NOMO-1 treated with dmso at 0.1 percent for 144 hours (cell line): ENCODE measurements around the gene CFAP157.

Experiments used
- DNase-seq: peaks from one replicate; lab custom pipeline; 2025; ENCODE audit not compliant: unreplicated experiment; lab: John Stamatoyannopoulos, UW

CFAP157 gene

DNA sequence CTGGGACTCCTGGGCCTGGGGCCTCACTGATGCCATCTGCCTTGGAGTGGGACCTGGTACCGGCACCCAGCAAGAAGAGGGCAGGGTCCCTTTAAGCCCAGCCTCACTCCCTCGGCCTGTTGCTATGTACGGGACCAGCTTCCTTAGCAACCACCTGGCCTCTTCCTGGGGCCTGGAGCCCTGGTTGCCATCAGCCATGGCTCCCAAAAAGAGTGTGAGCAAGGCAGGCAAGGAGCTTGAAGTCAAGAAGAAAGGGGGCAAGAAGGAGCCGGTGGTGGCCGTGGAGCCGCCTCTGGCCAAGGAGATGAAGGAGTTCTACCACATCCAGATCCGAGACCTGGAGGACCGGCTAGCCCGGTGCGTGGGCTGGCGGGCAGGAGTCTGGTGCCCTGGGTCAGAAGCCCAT is at the start of gene CFAP157:
Gene CFAP157 (plus strand): TSS at position 153 of the 406 bp plus-strand sequence. CDS start 44 bp downstream, at position 197.
- DNase-seq, result no peak

DNA sequence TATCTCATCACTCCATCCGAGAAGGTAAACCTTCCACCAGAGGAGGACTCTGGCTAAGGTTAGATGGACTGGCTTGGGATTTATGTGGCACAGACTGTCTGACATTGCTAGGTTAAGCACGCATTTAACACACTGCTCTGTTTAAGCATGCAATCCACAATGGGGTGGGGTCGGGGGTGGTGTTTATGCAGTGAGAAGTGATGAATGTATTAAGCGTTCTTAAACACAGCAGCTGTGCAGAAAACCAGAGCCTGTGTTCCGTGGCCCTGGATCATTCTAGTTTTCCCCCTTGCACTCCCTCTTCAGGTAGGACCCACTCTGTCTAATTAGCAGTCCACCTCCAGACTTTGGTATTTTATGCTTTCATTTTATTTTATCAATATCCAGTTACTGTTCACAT is 48.4 kb upstream of the CFAP157 start:
- no peak for DNase-seq

DNA sequence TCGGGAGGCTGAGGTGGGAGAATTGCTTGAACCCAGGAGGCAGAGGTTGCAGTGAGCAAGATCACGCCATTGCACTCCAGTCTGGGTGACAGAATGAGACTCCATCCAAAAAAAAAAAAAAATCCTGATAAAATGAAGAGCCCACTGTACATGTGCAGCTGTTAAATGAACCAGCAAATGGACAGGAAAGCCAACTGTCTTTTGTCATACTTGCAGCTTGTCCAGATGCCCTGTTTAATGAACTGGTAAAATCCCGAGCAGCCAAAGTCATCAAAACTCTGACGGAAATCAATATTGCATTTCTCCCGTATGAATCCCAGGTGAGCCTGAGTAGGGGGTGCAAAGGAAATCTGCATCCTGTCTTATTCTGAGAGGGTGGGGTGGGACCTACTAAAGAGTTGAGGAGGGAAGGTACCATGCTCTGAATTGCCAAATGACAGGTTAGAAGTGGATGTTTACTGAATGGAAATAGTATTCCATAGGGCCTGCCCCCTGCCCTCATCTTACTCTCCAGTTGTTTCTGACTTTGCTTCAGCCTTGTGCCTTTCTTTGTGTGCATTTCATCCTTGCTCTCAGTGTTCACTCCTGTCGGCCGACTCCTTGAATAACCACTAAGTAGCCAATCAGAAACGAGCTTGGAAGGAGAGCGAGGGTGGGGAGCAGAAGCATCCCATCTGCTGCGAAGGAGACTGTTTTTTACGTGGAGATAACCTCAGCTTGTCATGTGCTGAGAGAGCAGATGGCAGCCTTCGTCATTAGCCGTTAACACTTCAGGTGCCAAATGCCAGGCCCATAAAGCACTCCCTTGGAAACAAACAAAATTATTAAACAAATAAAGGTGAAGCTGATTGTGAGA is 45.7 kb upstream of the CFAP157 start:
- DNase-seq, result no peak

DNA sequence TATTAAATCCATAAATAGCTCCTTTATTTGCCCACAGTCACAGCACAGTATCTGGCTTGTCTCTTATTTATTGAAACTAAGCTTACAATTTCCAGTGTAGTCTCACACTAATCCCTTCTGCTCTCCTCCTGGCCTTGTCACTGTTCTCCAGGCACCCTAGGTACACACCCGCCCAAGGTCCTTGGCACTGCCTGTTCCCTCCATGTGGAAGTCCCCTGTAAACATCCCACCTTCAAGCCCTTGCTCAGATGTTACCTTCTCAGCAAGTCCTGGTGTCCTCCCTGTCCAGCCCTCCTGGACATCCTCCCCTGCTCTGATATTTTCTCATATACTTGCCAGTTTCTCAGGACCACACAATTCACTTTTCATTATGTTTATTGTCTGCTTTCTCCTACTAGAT is 44.2 kb upstream of the CFAP157 start:
- DNase-seq, result no peak

DNA sequence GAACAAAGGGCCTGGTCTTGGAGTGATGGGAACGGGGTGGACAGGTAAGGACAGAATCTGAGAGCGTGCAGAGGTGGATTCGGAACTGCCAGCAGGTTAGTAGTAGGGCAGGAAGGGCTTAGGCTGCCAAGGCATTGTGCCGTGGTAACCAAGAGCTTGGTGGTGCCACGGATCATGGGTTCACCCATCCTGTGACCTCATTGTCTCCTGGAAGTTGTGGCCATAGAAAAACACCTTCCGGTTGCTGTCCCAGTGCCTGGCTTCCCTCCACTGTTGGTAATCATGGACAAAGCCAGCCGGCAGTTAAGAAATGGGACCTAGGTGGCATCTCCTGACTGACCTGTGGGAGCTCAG is 42.5 kb upstream of the CFAP157 start:
- DNase-seq, result no peak

DNA sequence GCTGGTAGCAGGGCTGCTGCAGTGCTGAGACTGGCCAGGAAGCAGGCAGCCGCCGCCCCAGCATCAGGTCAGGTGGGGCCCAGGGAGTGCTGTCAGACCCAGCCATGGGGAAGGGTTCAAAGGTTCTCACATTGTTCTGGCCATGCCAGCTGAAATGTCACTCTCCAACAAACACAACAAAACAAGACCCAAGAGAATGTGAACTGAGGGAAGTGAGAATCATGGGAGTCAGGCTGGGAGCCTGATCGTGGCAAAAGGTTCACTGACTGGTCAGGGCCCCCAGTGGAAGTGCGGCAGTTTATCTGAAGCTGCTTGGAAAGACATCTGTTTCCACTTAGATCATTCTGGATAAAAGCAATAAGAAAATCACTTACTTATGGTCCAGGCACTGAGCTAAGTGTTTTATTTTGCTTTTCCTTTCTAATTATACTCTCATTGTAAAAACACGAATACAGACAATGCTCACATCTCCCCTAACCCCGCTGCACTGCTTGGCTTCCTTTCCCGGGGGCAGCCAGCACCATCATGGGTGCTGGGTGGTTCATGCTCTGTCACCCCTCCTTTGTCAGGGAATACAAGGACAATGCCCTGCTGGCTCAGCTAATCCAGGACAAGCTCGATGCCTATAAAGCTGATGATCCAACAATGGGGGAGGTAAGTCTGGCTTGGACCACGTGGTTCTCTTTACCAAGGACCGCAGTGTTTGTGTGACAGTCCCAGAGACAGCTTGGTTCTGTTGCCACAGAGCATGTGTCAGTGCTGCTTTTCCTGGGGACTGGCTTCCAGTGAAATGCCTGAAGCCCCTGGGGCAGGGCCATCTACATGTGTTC is 41.9 kb upstream of the CFAP157 start:
- no peak for DNase-seq

DNA sequence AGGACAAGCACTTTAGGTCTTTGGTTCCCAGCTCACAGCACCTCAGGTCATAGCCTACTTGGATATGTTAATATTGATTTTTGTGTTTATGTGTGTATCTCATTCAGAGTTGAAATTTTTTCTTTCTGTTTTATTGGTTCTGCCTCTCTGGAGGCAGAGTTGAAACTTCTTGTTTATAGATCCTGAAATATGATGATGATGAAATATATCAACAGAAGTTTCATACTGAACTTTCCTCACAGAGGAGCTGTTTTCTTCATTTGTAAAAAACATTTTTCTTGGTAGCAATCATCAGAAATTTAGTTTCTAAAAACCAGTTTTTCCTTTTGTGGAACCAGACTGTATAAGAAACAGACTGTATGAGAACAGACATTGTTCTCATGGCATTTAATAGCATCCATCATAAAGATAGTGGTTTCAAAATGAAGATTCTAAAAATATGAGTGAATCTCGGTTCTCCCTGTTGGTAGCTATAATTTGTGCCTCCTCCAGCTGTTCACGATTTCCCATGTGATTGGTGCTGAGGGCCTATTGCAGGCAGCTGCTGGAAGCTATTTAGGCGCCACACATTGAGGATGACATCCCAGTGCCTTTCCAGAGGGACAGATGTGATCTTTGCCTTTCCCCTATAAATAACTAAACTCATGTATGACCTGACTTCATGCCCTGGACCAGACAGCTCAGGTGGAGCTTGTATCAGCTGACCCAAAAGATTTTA is 39.5 kb upstream of the CFAP157 start:
- no peak for DNase-seq

DNA sequence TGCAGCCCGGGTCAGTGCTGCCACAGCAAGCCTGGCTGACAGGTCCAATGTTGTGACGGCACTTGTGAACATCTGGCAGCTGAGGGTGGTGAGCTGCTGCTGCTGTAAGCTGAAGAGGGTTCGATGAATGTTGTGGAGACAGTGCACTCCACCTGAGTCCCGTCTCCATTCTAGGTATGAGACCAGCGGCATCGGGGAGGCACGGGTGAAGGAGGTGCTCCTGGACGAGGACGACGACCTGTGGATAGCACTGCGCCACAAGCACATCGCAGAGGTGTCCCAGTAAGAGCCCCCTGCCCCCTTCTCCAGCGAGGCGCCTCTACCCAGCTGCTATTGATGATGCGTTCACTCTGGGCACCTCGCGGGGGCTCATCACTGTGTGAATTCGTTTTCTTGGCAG is 38.9 kb upstream of the CFAP157 start:
- no peak for DNase-seq

DNA sequence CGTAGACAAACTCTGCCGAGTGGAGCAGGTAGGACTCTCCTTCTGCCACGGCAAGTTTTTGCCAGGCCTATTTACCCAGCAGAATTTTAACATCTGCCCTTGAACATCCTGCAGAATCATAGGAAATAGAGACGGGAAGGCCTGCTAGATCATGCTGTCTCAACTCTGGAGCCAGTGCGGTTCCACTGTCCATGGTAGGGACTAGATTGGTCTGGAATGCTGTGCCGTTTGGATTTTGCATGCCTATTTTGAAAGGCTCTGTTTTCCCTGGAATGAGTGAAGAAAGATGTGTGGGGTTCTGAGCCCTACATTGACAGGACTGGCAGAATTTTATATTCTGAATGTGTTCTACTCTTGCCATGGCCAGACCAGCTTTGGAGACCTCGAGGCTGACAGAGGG is 33.6 kb upstream of the CFAP157 start:
- DNase-seq, result no peak

DNA sequence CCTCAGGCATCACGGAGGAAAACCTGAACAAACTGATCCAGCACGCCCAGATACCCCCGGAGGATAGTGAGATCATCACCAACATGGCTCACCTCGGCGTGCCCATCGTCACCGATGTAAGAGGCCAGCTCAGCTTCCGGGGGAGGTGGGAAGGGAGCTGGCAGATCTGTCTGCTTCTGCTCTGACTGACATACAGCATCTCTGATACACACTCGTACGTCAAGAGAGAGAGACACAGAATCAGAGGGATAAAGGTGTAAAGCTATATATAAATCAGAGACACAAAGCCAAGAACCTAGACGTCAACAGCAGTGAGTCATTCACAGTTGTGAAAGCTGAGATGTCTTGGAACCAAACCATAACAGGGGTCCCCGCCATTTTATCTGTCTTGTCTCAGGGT is 30.1 kb upstream of the CFAP157 start:
- no peak for DNase-seq

DNA sequence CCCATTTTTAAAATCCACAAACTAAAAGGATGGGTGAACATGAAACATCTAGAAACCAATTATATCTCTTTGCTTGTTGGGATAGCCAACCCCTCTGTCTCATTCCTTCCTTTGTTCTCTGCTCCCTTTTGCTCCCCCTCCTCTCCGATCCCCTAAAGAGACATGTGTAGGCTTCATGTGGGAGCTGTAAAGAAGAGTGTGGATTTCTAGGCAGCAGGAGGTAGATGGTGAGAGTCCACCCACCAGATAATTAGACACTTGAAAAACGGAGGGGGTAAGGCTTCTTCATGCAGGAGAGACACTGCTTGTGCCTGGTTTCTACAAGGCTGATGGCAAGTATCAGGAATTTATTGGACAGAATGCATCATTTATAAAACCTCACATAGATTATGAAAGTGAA is 27.3 kb upstream of the CFAP157 start:
- no peak for DNase-seq

DNA sequence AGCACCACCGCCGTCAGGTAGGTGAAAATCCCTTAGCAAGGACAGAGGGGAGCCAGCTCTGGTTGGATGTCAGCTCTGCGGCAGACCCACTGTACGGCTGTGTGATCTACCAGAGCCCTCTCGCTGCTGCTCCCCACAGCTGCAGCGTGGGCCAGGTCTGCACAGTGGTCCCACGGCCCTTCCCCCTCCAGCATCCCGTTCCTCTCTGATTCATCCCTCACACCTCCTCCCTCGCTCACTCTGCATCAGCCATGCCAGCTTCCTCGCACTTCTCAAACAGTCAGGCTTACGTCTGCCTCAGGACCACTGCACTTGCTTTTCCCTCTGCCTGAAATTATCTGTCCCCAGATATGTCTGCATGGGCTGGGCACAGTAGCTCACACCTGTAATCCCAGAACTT is 26.6 kb upstream of the CFAP157 start:
- no peak for DNase-seq

DNA sequence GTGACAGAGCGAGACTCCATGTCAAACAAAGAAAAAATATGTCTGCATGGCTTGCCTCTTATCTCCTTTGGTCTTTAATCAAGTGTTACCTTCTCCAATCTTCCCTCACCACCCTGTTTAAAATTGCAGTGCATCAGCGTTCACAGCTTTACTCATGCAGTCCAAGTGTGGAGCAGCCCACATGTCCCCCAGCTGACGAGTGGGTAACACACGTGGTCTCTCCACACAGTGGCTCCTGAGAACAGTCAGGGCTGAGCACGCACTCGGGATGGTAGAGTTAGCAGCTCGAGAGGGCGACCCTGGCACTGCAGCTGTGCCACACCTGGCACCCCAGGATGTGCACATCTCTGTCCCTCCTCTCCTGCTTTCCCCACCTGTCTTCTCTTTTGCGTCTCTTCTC is 25.9 kb upstream of the CFAP157 start:
- DNase-seq, result no peak

DNA sequence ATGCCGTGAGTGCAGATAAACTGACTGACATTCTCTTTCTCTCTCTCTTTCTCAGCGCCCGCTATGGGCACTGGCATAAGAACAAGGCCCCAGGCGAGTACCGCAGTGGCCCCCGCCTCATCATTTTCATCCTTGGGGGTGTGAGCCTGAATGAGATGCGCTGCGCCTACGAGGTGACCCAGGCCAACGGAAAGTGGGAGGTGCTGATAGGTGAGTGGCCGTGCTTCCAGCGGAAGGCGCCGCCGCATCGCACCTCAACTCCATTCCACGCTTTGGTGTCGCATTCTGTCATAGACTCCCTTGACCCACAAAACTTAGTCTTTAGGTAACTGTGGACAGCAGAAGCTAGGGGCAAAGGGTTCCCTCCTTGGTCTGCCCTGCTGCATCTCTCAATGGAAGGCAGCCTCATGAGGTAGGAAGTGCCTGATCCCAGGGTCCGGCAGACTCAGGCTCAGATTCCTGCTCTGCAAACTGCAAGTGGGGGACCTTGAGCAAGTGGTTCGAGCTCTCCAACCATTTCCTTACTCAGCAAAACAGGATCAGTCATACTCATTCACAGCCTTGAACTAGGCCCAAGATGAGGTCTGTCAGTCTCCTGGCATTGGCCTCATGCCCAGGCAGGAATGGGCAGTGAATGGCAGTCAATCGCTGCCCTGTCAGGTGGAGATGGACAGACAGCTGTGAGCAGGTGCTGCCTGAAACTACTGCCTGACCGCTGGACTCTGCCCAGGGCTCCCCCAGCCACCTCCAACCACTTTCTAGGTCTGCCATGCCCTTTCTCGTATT is 24.2 kb upstream of the CFAP157 start:
- DNase-seq, result no peak

DNA sequence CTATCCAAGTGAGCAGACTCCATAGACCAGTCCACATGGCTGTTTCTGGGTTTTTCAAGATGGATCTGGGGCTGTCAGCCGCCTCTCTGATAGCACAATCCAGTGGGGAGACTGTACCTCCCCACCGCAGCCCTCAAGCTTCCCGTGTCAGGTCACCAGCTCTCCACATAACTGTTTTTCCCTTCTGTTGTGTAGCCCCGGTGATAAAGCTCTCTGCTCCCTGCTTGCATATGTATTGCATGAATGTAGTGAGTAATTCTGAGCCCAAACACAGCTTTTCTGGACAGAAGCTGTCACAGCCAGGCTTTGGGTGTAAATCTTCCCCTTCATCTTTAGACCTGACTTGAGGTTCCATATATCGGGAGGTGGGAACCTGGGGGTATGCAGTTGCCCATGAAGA is 23.1 kb upstream of the CFAP157 start:
- no peak for DNase-seq

DNA sequence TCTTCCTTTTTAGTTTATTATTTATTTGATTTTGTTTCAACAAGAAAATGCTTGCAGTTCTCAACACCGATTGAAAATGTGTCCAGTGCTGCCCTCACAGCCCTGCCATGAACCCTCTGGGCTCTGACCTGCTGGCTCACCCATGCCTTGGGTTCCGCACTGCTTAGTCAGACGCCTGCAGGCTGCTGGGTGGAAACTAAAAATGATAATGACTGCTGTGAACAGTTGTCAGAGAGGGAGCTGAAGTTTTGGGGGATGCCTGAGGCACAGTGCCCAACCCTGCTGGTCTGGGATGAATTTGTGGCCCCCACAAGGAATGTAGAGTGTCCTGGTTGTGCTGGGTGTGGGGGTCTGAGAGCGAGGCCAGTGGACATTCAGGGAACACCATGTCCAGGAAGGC is 22.2 kb upstream of the CFAP157 start:
- no peak for DNase-seq

DNA sequence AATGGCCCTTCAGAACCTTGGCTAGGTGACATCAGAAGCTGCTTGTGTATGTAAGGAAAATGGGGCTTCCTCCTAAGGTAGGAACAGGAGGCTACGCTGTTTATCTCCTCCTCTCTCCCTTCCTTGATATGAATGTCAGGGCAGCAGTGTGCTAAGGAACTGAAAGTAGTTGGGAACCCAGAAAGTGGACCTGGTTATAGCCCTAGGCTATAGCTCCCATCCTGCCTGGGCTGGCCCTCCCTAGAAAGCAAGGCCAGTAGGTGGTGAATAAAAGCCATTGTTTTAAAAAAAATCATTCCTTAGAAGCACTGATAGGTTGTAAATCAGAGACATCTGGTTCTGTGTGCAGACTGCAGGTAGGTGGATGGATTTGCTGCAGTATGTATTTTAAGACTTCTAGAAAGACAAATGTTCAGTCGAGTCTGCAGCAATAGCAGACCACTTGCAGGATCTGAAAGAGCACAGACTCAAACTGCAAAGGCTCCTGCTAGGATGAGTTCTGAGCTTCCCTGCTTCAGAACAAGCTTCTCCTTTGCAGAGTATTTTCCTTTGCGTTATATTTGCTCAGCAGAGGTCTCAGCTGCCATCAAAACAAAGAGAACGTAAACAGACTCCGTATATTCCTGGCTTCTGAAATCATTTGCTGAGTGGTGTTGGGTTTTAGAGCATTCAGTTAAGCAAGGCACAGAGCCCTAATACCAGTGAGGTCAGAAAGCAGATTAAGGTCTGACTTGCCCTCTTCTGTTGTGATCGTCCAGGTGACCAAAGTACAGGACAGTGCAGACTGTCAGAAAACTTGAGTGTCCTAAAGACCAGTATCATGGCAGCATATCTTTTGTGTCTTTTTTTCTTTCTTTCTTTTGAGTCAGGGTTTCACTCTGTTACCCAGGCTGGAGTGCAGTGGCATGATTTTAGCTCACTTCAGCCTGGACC is 20.1 kb upstream of the CFAP157 start:
- DNase-seq, result no peak

DNA sequence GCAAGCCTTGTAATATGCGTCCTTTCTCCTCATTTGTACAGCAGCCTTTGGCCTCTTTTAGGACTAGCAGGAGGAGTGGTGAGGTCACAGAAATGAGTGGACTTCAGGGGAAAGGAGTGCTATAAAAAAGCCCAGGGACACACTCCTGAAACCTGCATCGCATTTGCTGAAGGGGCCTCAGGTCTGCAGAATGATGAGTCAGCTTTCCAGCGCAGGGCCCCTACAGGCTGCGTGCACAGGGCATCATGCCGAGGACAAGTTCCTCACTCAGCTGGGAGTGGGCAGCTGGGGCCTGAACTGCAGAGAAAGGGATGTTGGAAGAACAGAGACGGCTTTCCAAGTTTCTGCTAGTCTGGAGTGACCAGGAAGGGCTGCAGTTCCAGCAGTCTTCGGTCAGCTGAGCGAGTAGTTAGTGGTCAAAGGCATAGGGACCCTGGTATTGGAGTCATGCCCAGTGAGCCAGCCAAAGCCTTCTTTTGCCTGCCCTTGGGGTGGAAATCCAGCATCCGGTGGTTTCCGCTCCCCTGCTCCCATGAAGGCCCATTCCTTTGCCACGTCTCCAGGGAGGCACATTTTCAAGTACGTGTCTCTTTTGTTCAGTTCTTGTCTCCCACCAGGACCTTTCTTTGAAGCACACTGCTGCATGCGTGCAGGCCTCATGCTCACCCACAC is 17.3 kb upstream of the CFAP157 start:
- DNase-seq, result no peak

DNA sequence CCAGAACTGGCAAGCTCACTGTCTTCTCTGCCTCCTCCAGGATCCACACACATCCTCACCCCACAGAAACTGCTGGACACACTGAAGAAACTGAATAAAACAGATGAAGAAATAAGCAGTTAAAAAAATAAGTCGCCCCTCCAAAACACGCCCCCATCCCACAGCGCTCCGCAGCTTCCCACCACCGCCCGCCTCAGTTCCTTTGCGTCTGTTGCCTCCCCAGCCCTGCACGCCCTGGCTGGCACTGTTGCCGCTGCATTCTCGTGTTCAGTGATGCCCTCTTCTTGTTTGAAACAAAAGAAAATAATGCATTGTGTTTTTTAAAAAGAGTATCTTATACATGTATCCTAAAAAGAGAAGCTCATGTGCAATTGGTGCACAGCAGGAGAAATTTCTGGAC is 16.1 kb upstream of the CFAP157 start:
- no peak for DNase-seq
